Activated CD8-positive, alpha-beta memory T cell treated with anti-CD3 and anti-CD28 coated beads, Interleukin-2, amount 50 U/mL, for 48 hours (primary cell): ENCODE results near the gene ALK.

Source experiments
- DNase-seq: peaks from one replicate; pipeline ENCODE4 v3.0.0-alpha.2; 2020

The ALK gene

DNA sequence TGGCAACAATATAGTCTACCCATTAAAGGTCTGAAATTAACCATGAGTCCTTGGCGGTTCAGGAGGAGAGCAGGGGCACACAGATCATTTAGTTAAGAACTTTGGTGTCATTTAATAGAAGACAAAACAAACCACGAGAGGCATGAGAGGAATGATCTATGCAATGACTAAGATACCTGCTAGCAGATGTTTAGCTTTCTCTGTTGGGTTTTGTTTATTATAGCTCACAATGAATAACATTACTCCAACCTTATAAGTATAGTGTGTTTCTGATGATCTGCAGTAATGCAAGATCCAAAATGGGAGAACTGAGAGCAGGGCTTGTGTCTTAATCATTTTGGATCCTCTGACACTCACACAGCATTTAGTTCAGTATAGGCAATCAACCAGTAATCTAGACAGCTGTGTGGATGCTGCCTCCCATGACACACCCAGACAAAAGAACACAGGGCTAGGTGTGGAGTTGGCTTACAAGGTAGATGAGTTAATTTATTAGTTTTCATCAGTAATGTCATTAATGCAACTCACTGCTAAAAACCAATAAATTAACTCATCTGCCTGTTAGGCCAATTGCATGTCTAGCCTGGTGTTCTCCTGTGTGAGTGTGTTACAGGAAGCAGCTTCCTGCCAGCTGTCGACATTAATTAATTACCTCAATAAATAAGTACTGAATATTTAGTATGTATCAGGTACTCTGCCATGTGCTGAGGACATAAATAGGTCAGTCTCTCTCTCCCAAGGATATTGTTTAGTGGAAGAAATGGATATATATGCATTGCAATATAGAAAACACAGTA lies 713.8 kb downstream of the ALK start:
- no peak for DNase-seq

DNA sequence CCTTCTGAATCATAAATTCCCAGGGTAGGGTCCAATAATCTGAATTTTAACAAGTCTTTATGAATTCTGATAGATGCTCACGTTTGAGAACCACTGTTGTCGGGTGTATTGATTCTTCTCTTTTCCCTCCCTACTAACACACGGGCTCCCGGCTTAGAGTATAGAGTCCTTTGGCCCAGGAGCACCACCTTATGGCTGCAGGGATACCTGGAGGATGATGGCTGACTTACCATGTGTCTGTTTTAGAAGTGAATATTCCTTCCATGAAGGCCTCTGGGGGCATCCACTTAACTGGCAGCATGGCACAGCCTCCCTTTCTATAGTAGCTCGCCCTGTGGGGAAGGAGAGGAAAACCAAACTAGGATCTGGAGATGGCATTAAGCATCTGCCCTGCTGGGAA lies 714.4 kb downstream of the ALK start:
- DNase-seq = no peak

DNA sequence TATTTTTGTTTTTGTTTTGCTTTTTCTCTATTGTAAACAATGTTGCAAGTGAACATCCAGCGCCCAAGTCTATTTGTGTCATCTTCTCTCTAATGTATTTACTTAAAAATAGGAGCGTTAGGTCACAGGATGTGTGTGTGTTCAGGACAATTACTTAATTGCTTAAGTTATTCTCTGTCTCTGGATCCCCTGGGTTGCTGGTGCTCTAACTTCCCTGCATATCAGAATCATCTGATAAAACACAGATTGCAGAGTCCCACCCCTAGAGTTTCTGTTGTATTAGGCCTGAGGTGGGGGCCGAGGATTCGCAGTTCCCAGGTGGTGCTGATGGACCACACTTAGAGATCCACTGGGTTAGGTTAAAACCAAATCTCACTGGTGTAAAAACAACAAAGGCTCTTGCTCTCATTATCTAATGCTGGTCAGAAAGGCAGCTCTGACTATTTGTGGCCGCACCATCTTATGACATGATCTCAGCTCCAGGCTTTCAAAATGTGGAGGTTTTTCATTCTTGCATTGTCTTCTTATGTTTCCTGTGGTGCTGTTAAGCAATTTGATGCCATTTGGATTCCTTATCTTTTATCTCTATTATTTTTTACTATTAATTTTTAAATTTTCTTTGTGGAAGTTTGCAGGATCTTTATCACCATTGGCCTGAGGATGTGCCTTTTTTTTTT lies 718.4 kb downstream of the ALK start:
- DNase-seq = no peak

- DNase-seq = no peak
Observed at GRCh38 chr2:29201979-29202378, 719.4 kb downstream of the ALK start.

- peak; percentile 87 for DNase-seq
Observed at GRCh38 chr2:29196792-29197788, 724.3 kb downstream of the ALK start.

GRCh38 chr2:29195796-29196195 lies 725.6 kb downstream of the ALK start:
- no peak for DNase-seq

GRCh38 chr2:29193681-29194080 lies 727.7 kb downstream of the ALK start:
- DNase-seq = no peak

DNA sequence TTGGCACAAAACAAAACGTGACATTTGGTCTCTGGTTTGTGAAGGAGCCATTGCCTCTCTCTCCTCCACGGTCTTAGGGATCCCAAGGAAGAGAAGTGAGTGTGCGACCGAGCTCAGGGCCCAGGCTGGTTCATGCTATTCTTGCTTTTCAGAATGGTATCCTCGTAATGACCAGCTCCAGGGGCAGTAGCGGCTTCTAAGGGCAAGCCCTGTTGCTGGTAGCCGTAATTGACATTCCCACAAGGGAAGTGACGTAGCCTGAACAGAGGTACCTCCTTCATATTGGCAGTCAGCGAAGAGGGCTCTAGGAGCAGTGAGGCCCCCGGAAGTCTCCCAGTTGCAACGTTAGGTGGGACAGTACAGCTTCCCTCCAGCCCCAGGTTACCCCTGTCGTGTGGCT lies 728.3 kb downstream of the ALK start:
- no peak for DNase-seq

- no peak for DNase-seq
Observed at GRCh38 chr2:29192526-29192925, 728.9 kb downstream of the ALK start.

GRCh38 chr2:29191817-29192216 lies 729.6 kb downstream of the ALK start:
- DNase-seq = no peak

- no peak for DNase-seq
Observed at GRCh38 chr2:29189052-29189451, 732.3 kb downstream of the ALK start.

DNA sequence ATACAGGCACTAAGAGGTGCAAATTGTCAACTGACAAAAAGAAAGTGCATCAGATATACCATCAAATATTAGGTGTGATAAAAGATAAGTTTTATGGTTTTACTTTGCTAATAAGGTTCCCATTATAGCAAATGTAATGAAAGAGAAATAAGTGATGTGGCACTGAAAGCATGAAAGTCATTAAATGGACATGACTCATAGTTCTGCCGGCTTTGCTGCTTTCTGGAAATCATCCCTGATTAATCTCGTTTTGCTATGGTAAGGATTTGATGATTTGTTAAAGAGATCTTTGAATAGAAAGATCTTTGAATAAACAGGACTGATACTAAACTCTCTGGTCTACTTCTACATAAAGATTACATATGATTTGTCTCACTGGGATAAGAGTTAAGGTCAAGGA lies 733.5 kb downstream of the ALK start:
- DNase-seq = no peak

- no peak for DNase-seq
Observed at GRCh38 chr2:29186817-29187216, 734.6 kb downstream of the ALK start.

DNA sequence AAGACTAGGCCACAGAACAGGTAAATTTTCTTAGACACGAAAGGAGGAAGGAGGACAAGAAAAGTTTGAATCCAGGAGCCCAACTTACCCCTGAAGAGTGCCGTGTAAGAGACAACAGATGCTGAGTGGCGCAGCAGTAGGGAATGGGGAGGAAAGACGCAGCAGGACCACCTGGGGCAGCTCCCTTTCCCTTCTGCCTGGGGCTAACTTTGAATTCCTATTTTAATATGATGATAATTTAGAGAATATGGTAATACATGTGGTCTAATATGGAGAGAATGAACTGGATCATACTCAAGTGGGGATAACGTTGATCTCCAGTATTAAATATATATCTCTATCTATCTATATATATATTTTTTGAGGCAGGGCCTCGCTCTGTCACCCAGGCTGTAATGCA lies 736.9 kb downstream of the ALK start:
- DNase-seq = no peak

GRCh38 chr2:29182920-29183319 lies 738.5 kb downstream of the ALK start:
- DNase-seq = no peak

GRCh38 chr2:29182334-29182733 lies 739.1 kb downstream of the ALK start:
- no peak for DNase-seq

DNA sequence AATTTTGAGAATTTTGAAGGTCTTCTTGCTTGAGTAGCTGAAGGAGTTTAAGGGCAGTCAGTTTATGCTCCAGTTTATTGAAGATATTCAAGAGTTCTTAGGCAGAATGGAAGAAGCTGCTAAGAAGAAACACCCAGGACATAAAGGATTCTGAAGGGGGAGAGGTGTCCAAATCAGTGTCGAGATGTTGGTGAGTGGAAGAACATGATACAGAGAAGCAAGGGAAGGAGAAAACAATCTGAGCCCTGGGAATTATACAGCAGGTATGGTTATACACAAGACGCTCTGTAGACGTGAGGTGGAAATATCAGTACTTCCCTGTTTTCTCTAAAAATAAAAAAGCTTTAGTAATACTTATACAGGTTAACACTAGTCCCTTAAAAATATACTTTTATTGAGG lies 746.0 kb downstream of the ALK start:
- no peak for DNase-seq

- DNase-seq = no peak
Observed at GRCh38 chr2:29174937-29175336, 746.4 kb downstream of the ALK start.

DNA sequence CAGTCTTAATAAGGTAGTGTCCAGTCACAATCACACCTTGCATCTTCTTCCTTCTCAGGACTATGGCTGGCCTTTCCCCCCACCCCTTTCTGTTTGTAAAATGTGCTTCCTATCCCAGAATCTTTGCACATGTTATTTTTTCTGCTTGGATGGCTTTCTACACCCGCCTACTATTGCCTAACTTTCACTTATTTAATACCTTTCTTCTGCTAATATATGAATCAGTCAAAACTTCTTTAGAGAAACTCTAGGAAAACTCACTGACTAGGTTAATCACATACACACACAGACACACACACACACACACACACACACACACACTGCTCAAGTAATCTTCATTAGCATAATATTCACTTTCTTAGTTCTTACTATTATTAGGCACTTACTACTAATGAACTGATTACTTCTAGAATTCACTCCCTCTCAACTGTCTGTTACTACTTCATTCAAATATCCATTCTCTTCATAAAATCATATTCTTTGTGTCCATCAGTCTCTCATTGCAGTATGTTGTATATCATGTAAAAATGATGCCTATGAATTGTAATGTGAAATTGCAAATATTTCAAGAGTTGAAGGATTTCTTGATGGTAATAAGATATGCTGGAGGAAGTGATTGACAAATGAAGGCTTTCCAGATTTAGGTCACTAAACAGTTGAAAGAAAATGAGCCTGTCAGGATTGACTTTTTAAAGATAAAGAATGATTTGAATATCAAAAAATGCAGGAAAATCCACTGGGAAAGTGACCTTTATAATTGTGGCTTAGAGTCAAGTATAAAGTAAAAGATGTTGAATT lies 754.9 kb downstream of the ALK start:
- DNase-seq = no peak

DNA sequence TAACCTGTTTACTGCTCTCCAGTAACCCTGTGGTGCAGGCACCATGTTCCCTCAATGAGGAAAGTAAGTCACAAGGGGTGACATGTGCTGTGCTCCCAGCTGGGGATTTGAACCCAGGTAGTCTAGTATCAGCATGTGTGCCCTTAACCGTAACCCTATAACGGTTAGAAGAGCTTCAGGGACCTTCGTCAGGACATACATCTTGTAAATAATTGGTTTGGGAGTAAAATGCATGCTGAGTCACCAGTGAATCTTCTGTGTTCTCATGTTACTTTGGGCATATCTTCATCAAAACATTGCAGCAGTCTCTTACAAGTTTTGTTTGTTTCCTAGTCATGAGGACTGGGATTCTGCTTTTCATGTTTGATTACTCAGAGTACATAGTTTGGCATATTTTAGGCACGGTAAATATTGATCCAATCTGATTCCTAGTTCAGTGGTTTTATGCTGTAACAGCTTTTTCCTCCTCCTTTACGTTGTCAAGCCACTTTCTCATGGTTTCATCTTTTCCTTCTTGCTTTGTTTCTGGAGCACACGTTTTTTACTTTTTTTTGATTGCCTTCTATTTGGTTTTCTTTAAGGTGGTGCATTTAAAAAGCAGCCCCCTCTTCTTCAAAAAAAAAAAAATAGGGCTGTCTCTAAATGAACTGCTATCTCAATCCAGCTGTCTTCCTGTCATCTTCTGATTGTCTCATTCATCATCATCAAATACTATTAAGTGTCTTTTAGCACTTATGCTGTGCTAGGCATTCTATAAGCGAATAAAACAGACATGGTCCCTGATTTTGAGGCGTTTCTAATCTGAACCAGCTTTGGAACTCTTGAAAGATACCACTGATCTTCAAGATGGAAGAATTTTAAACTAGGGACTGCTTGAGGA lies 755.8 kb downstream of the ALK start:
- DNase-seq = no peak

GRCh38 chr2:29164091-29164846 lies 757.1 kb downstream of the ALK start:
- DNase-seq = no peak
